HG03521 (cell line): Measurements from ENCODE around the gene SPNS2.

Experiments used
- ATAC-seq: cut with Tn5 transposase; IDR thresholded peaks from one replicate; pipeline ENCODE4 v1.9.1; 2021; ENCODE audit warnings: mild to moderate bottlenecking, moderate library complexity; ENCODE audit not compliant: unreplicated experiment

The SPNS2 gene

DNA sequence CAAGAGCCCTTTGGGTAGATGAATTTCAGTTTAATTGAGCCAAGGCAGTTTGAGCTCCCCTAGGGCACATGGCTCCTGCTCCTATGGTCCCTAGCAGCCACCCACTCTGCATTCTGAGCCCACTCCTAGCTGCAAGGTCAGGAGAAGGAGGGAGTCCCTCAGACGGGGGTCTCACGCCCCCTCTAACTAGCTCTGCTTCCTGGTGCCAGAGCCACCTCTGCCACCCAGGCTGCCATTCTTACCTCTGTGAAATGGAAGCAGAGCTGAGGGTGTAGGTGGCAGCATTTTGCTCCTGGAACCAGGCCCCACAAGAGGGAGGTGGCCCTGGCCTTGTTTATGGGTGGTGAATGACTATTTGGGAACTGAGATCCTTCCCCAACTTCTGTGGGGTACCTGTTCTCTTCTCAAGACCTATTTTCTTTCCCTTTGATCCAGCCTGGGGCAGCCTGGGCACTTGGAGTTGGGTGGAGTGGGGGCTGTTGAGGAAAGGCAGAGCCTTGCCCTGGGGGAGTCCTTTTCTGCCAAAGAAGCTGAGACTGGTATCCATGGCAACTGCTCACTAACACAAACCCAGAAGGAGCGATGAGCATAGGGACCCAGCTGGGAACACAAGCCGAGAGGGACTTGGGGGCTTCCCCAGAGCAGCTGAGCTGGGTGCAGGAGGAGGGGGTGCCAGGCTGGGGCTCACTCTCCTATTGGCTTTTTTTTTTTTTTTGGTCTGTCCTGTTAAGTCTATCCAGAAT lies 4.8 kb downstream of the SPNS2 start:
- no peak for ATAC-seq

DNA sequence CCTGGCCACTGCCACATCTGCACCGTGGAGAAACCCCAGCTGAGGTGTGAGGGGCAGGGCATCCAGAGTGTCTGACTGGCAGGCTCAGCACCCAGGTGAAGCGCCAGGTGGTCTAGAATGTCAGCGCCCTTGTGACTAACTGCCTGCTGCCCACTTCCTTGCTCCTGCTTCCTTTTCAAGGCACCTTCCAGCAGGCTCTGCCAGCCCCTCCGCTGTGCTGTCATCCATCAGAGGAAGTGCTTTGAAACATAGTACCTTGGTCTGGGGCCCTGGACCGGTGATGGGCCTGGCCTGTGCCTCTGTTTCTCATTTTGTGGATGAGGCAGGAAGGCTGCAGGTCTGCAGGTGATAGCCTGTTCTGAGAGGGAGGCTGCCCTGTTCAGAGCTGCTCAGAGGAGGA lies 5.5 kb downstream of the SPNS2 start:
- ATAC-seq, result no peak

- ATAC-seq, result no peak
Measured at GRCh38 chr17:4505187-4505586, 6.5 kb downstream of the SPNS2 start.

DNA sequence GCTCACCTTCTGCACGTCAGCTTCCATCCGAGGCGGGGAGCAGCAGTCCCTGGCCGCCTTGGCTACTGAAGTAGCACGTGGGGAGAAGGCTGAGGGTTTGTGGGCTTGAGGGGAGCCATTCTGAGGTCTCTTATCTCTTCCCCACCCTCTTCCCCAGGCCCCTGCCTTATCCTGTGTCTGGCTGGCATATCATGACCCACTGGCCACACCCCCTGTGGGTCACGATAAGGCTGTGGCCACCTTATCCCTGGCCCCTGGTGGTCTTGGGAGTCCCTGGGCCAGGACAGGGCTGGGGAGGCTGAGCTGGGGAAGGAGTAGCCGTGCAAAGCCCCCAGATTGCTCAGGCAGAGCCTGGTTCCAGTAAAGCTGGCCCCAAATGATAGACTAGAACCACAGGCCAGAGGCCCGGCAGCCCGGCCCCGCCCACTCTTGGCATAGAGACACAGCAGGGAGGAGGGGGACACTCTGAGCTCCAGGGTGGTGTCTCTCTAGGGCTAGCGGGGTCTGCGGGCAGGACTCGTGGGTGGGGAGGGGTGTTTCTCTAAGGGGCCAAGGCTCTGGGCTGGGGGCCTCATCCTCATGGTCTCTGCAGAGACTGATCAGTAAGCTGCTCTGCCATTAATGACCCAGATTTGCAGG lies 7.6 kb downstream of the SPNS2 start:
- no peak for ATAC-seq

DNA sequence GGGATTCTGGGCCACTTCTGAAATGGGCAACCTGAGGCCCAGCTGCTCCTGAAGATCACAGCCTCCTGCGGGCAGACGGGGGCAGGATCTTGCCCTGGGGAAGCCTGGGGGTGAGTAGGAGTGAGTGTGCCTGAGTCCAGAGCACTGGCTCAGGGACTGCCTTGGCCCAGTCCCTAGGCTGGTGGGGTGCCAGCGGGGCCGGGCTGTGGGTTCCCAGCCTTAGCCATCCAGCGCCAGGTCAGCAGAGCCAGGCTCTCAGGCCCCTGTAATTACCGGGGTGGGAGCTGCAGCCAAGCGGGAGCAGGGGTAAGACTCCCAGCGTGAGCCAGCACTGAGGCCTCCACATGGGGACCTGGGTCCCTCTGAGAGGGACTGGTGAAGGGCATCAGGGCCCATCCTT lies 8.2 kb downstream of the SPNS2 start:
- ATAC-seq, result no peak

GRCh38 chr17:4507361-4508111 lies 8.9 kb downstream of the SPNS2 start:
- no peak for ATAC-seq

DNA sequence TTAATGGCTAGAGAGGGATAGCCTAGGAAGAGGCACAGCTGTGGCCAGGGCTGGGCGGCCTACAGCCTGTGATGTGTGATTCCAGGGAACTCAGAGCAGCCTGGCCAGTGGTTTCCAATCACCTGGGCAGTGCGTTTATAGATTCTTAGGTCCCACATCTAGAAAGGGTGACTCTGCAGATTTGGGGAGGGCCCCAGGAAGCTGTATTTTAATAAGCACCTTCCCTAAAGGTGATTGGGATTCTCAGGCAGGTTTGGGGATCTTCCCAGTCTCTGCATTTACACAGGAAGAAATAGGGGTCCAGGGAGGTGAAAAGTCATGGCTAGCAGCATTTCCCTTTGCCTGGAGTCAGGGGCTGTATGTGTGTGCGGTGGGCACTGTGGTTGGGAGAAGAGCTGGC lies 9.5 kb downstream of the SPNS2 start:
- no peak for ATAC-seq

DNA sequence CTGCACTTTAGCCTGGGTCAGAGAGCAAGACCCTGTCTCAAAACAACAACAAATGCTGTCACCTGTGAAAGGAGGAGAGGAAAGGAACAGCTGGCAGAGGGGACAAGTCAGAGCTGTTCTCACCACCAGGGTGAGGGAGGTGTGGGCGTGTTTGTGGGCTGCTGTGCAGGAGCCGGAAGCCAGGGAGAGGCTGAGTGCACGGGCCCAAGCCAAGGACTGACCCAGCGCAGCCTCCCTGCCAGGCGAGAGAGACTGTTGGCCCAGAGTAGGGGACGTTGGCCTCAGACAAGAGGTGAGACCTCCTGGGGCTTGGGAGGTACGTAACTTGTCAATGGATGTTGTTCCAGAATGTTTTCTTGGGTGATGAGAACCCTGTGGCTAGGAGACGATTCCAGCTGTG lies 10.7 kb downstream of the SPNS2 start:
- ATAC-seq, result no peak

GRCh38 chr17:4509923-4510617 lies 11.4 kb downstream of the SPNS2 start:
- no peak for ATAC-seq

GRCh38 chr17:4510618-4510941 lies 11.9 kb downstream of the SPNS2 start:
- no peak for ATAC-seq

GRCh38 chr17:4511199-4511932 lies 12.7 kb downstream of the SPNS2 start:
- ATAC-seq, result no peak

DNA sequence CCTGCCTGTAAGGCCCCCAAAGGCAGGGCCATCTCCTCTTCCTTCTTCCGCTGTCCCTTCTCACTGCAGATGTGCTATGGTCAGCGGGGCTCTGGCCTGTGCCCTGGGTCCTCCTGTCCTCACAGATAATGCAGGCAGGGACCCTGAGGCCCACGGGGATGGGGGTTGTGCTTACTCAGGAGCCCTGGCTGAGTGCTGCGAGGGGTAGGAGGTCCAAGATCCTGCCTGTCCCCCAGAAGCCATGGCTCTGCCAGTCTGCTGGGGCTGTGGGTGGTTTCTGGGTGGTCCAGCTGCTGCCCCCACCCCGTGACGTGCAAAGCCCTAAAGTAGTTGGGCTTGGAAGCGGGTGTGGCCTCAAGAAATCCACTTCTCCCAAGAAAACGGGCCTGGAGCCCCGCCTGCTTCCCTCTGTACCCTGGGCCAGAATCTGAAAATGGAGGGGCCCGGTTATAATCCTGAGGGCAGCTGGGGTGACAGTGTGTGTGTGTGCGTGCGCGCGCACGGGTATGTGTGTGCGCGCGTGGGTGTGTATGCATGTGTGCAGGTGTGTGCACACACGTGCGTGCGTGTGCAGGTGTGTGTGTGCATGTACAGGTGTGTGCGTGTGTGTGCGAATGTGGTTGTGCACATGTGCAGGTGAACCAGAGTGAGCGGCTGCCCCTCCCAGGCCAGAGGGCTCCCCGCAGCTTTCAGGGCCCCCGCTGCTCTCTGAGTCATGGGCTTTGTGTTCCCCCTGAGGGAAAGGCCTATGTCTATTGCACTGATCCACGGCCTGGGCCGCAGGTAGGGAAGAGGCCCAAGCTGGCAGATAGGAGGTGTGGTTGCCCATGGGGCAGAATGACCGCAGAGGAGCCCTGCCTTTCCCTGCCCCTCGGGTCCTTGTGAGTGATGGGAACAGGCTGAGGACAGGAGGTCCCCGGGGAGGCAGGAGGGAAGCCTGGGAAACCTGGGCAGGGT lies 13.8 kb downstream of the SPNS2 start:
- no peak for ATAC-seq

DNA sequence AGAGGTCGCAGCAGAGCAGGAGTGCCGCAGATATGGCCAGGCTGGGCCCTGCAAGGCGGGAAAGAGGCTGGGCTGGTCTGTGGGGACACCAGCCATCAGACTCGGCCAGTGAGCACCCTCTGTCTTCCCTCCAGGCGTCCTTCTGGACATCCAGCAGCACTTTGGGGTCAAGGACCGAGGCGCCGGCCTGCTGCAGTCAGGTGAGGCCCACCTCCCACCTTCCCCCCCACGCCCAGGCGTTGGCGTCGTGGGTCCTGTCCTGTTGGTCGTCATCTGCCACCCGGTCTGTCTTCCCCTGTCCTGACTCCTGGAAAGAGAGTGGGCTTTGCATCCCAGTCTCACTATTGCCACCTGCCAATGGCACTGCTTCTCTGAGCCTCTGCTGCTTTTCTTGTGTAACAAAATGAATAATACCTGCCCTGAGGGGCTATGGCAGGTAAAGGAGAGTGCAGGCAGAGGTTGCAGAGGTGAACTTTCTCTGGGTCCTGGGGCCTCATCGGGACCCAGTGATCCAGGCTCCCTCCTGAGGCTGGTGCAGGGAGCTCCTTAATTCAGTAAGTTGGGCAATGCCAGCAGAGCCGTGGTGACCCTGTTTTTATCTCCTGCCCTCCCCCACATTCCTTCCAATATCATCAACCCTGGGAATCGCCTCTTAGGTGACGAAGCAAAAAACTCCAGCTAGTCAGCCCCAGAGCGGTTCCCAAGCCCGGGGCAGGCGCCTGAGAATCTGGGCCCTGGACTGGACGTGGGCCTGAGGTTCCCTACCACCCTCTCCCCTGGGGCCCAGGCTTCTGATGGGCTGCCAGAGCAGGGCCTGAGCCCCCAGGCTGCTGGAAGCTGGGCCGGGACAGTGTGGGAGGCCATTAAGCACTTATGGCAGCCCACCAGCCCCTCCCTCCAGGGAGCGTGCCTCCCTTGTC lies 14.7 kb downstream of the SPNS2 start:
- ATAC-seq, result no peak

DNA sequence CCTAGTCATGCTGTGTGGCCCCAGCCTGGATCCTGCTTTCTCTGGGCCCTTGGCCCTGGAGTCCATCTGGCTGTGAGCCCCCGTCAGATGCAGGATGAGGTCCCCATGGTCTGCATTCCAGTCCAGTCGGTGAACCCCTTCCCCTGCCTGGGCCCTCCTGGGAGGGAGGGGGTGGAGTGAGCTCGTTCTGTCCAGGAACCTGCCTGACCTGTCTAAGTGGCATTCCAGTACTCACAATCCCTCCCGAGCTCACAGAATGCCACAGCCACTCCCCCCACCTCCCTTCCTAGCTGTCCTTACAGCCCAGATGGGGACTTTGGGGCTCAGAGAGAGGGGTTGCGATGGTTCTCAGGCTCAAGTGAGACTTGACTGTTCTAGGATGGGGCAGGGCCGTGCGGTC lies 15.5 kb downstream of the SPNS2 start:
- no peak for ATAC-seq

- no peak for ATAC-seq
Measured at GRCh38 chr17:4514779-4515178, 16.1 kb downstream of the SPNS2 start.

DNA sequence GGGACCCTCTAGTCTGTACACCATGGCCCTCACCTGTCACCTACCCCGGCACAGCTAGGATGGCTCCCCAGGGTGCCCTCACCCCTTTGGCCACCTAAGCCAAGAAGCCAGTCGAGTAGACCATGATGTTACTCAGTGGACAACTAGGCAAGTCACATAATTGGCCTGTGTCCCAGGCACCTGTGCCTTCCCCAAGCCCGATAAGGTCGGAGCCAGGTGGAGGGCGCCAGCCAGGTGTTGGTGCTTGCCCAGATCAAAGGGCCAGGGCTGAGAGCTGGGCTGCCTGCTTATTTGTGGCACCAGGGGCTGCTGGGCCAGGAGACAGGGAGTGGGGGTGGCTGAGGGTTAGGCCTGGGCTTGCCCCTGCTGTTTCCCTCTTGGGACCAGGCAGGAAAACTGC lies 16.8 kb downstream of the SPNS2 start:
- no peak for ATAC-seq

- ATAC-seq, result no peak
Measured at GRCh38 chr17:4516735-4517134, 18.1 kb downstream of the SPNS2 start.

- no peak for ATAC-seq
Measured at GRCh38 chr17:4518901-4519300, 20.2 kb downstream of the SPNS2 start.

GRCh38 chr17:4519361-4519788 lies 20.7 kb downstream of the SPNS2 start:
- ATAC-seq, result no peak
